IPS-18c (cell line): ENCODE measurements around the gene MGMT.

Experiments used
- H3K4me3 ChIP-seq: 2 replicates; pipeline ENCODE4 v1.7.0; 2013; ENCODE audit warnings: low read depth, mild to moderate bottlenecking, low read length, moderate library complexity; ENCODE audit not compliant: insufficient read depth
- H3K9me3 ChIP-seq: one replicate; pipeline ENCODE4 v1.6.1; 2013; ENCODE audit warnings: mild to moderate bottlenecking, low read length, moderate library complexity; ENCODE audit not compliant: control insufficient read depth, insufficient read depth

The MGMT gene

DNA sequence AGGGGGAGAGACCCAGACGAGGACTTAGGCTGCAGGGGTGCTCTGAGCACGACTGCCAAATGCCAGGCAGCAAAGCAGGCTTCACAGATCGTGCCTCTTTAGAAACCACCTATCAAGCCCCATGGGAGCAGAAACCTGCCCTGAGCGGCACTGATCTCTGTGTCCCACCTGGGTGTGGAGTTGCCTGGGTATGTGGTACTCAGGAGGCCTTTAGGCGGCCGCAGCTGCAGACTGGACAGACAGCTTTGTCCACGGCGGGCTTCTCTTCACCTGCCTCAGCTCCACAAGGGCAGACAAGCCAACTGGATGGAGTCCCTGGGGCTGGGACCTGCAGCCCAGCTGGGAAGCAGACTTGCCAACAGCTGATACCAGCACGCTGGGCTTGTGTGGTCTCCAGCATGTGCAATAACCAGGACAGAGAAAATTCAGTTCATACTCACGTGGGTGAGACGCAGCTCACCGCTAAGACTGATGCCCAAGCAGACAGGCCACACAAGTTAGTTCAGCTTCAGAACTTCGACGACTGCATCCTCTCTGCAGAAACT is 333.8 kb downstream of the MGMT start:
- Histone ChIP-seq H3K9me3 (no peaks in the 10 kb centered on the region), H3K4me3 (no peak overlapping the region)

- H3K4me3 ChIP-seq: no peak overlapping the region
Measured at GRCh38 chr10:129807211-129807610, 340.2 kb downstream of the MGMT start.

GRCh38 chr10:129808092-129808983 is 341.3 kb downstream of the MGMT start:
- no peaks in the 10 kb centered on the region for H3K9me3 ChIP-seq
- H3K4me3 ChIP-seq: no peak overlapping the region

More at GRCh38 chr10:129807211-129807610, 340.2 kb downstream of the MGMT start:
- no peaks in the 10 kb centered on the region for H3K9me3 ChIP-seq

DNA sequence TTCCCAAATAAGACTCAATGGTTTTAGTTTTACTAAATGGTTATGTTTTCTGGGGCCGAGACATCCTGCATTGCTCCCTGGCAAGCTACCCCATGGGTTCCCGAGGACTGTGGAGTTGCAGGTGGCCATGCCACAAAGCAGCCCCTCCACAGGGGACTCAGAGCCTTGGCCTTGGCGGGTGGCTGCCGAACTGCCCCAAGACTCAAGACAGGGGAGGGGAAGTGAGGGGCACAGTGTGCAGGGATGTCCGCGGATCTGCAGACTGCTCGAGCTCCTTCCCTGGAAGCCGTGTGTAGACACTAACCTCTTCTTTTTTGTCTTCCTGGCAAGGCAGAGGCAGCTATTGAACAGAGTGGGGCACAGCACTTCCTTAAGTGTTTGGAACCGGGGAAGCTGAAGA is 342.4 kb downstream of the MGMT start:
- Histone ChIP-seq H3K4me3 (no peak overlapping the region), H3K9me3 (no peaks in the 10 kb centered on the region)

- H3K9me3 ChIP-seq: no peaks in the 10 kb centered on the region
- H3K4me3 ChIP-seq: no peak overlapping the region
Measured at GRCh38 chr10:129809841-129810240, 342.8 kb downstream of the MGMT start.

DNA sequence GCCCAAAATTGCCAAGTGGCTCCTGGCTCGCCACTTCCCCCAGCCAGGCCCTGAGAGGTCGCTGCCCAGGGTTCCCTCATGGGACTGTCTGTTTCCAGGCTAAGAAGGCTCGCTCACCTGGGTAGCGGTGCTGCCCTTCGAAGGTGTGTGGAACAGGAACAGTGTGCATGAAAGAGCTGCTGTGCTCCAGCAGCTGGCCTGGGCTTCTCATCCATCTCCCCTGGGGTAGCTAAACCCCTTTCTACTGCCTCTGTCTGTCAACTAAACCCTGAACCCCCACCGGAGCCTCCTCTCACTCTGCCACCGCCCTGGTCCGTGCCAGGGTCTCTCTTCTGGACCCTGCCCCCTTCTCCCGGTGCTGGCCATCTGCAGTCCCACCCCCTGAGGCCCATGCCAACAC is 344.2 kb downstream of the MGMT start:
- Histone ChIP-seq H3K4me3 (no peak overlapping the region), H3K9me3 (peaks cover 1% of the 10 kb centered on the region)

- Histone ChIP-seq H3K9me3 (peaks cover 2% of the 10 kb centered on the region), H3K4me3 (no peak overlapping the region)
Measured at GRCh38 chr10:129812398-129812797, 345.4 kb downstream of the MGMT start.

DNA sequence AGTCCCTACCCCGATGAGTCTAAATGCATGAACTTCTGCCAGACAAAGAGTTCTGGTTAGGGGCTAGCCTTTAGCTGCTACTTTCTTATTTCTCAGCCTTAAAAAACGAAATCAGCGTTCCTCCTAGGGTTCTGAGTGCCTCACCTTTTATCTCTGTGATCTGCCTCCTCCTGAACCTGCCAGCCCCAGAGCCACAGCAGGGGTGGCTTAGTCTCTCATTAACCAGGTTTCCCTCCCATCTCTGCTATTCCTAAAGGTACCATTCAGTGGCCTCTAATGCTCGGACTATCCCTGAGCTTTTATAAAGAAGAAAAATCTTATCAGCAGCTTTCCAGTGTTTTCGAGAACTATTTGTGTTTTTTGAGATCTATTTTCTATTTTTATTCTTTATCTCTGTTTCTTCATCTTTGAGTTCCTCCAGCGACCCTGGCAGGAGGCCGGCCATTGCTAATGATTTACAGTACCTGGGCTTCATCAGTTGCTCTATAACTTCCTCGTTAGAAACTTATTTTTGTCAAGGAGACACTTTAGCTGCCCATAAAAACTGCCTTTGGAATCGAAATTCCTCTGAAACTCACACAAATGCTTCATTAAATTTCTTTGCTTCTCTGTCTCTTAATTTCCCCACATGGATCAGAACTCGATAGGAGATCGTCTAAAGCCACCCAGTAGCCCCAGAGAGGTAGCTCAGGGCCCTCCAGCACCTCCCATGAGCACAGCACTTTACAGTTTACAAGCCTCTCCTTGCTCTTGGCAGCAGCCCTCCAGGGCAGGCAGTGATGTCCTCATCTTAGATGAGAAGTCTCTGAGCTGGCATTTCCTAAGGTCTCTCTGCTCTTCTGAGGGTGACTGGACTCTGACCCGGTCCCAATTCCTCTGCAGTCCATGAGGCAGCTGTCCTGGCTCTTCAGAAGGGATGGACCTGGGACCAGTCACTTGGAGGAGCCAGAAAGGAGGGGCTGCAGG is 347.9 kb downstream of the MGMT start:
- peaks cover 7% of the 10 kb centered on the region for H3K9me3 ChIP-seq
- H3K4me3 ChIP-seq: no peak overlapping the region

DNA sequence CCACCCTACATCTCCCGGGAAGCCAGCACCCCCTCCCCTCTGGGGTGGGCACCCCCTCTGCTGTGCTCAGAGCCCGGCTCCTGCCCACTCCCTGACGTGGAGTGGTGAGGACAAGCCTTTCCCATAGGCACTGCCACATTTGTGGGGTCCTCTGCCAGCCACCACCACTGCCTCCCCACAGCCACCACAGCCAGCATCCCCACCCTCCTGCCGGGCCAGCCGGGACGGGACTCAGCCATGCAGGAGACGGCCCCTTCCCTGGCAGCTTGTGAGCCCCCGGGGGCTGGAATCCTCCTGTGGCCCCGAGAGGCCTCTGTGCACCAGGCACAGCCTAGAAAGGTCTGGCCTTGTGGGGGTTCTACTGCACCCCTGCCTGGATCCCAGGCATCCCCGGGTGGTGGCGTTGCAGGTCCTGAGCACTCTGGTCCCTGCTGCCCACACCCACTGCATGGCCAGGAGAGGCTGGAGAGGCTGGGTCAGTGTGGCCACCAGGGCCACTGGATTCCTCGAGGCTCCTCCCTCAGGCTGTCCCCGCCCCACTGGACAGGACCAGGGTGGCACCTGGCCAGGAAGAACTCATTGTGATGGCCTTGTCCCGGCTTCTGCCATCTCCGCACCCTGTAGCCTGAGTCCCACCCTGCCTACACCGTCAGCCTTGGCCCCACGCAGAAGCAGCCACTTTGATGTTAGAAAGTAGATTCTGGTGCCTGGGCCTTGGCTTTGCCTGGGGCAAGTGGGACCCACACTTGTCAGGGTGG is 349.0 kb downstream of the MGMT start:
- no peak overlapping the region for H3K4me3 ChIP-seq
- peaks cover 7% of the 10 kb centered on the region for H3K9me3 ChIP-seq

- peaks cover 7% of the 10 kb centered on the region for H3K9me3 ChIP-seq
- H3K4me3 ChIP-seq: no peak overlapping the region
Measured at GRCh38 chr10:129816656-129817045, 349.6 kb downstream of the MGMT start.
